Left lung (tissue), 10 donors: Measurements from ENCODE around the gene DUSP16. TPM values are rescaled to one million over a fixed set of nuclear protein-coding genes. Genes with fewer than 3 reads are reported as not detected.
A peak's percentile ranks its signal among the peaks of the same experiment; 100 is the strongest.

Experiments
- ATAC-seq: fragments of 200-7000 bp; cut with Tn5 transposase; one replicate; pipeline ENCODE4 v1.9.1; 2020; ENCODE audit warnings: moderate library complexity
- DNase-seq, 4 donors: peaks; one replicate each; pipeline ENCODE4 v3.0.0-alpha.2; 2013 to 2020
- H3K27ac ChIP-seq, 2 donors: fragments of 200-600 bp; sonication (generic) in 1 of 2; one replicate each; pipeline versions ENCODE4 v1.5.0 to v1.8.0; 2020 to 2021
- H3K27me3 ChIP-seq, 2 donors: fragments of 200-600 bp; sonication (generic) in 1 of 2; one replicate each; pipeline versions ENCODE4 v1.5.0 to v1.8.0; 2020 to 2021
- H3K36me3 ChIP-seq, 2 donors: fragments of 200-600 bp; sonication (generic) in 1 of 2; one replicate each; pipeline versions ENCODE4 v1.5.0 to v1.8.0; 2020 to 2021
- H3K4me1 ChIP-seq, 2 donors: fragments of 200-600 bp; one replicate each; pipeline ENCODE4 v1.8.0; 2021
- H3K4me3 ChIP-seq, 2 donors: fragments of 200-600 bp; sonication (generic) in 1 of 2; one replicate each; pipeline versions ENCODE4 v1.5.0 to v1.8.0; 2020 to 2021; ENCODE audit warnings: mild to moderate bottlenecking in 1 of 2
- H3K9me3 ChIP-seq, 2 donors: fragments of 200-600 bp; sonication (generic) in 1 of 2; one replicate each; pipeline versions ENCODE4 v1.5.0 to v1.8.0; 2020 to 2021
- intact Hi-C, 2 donors: fragments of 100-400 bp; cut with DNase I; formaldehyde crosslinking; loops; one replicate each; pipeline versions ENCODE4 v1.11.2 to v1.14.2; 2022
- polyA plus RNA-seq, 6 donors: library from polyadenylated mRNA; unstranded; fragments of 120-200 nt; gene quantifications; one replicate each; pipeline ENCODE4 v1.2.1, GENCODE V29; 2013; ENCODE audit not compliant: insufficient read length in 6 of 6
- total RNA-seq, 2 donors: library from RNA; stranded (reverse); fragmentation: NEBNext Ultra II Directional; extraction: Animal tissue kit (Norgen Biotek cat#: 25700); gene quantifications; one replicate each; pipeline ENCODE4 v1.2.1, GENCODE V29; 2021
- TF ChIP-seq, protein P1 (sequence below), 2 donors: fragments of 200-600 bp; sonication (generic) in 1 of 2; IDR thresholded peaks; one replicate each; pipeline versions ENCODE4 v1.5.0 to v1.8.0; 2021; ENCODE audit warnings: antibody characterized with exemption in 2 of 2
- donor health status: DM: no; HTN: yes; CAD: no.
- donor health status: DM: no; HTN: no; CAD: no.

The DUSP16 gene
- total and polyA plus RNA-seq, 8 donors: 31.7 to 45.6 (median 35.5) TPM

DNA sequence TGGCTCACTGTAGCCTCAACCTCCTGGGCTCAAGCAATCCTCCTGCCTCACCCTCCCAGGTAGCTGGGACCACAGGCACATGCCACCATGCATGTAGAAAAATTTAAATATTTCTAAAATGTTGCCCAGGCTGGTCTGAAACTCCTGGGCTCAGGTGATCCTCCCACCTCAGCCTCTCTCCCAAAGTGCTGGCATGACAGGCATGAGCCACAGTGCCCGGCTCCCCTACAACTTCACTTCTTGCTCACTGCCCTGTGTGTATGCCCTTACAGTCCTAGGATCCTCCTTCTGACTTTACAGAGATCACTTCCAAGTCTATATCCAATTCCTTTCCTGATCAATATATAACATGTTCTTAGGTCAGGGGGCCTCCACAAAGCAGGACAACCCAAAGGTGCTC lies 25.2 kb upstream of the DUSP16 start:
- TF ChIP-seq, protein P1, sequence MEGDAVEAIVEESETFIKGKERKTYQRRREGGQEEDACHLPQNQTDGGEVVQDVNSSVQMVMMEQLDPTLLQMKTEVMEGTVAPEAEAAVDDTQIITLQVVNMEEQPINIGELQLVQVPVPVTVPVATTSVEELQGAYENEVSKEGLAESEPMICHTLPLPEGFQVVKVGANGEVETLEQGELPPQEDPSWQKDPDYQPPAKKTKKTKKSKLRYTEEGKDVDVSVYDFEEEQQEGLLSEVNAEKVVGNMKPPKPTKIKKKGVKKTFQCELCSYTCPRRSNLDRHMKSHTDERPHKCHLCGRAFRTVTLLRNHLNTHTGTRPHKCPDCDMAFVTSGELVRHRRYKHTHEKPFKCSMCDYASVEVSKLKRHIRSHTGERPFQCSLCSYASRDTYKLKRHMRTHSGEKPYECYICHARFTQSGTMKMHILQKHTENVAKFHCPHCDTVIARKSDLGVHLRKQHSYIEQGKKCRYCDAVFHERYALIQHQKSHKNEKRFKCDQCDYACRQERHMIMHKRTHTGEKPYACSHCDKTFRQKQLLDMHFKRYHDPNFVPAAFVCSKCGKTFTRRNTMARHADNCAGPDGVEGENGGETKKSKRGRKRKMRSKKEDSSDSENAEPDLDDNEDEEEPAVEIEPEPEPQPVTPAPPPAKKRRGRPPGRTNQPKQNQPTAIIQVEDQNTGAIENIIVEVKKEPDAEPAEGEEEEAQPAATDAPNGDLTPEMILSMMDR (IDR thresholded peaks at IDR 0.05): no peak

DNA sequence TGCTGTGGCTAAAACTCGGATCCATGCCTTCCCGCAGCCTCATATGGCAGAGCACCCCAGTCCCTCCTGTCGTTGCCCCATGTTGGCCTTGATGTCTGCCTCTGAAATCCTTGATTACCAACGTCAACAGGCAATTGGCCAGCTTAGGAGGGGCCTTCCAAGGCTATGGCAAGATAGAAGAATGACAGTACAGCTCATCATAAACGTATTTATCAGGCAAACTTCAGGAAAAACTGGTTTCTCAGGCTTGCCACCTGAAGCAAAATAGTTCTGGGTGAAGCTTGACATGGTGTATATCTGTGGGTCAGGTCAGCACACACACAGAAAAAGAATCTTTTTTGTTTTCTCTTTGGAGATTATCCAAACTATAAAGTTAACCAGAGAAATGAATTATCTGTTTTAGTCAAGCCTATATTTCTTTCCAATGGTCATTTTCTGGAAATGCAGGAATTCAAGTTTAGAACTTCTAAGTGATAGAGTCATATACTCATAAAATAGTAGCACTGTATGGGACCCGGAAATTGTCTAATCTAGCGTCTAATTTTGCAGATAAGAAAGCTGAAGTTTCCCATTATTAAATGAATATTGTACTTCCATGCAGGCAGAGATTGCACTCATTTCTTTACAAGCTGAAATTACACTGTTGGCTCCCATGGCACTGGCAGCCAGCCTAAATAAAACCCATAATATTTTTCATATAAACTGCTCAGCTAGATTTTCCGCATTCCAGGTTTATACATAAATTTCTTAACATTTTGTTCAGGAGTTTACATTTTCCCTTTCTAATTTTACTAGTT lies 24.4 kb upstream of the DUSP16 start:
- Histone ChIP-seq H3K36me3 (no peaks in the 10 kb centered on the region), H3K4me3 (no peak overlapping the region), H3K27me3 (no peaks in the 10 kb centered on the region), H3K27ac (no peak overlapping the region), H3K4me1 (peaks cover 0 to 28% of the 10 kb centered on the region in 2 donors), H3K9me3 (no peaks in the 10 kb centered on the region)
- intact Hi-C loops: no loop called here
- ATAC-seq (no peak), DNase-seq (peak in 1 of 4 donors; percentile 16)
- TF ChIP-seq, protein P1 (IDR thresholded peaks at IDR 0.05): no peak

More for the DNA sequence above, 25.2 kb upstream of the DUSP16 start:
- Histone ChIP-seq H3K36me3 (no peaks in the 10 kb centered on the region), H3K27me3 (no peaks in the 10 kb centered on the region), H3K27ac (no peak overlapping the region), H3K4me1 (peaks cover 0 to 20% of the 10 kb centered on the region in 2 donors), H3K4me3 (no peak overlapping the region), H3K9me3 (no peaks in the 10 kb centered on the region)
- ATAC-seq (no peak), DNase-seq (no peak)
- intact Hi-C loops: no loop called here

DNA sequence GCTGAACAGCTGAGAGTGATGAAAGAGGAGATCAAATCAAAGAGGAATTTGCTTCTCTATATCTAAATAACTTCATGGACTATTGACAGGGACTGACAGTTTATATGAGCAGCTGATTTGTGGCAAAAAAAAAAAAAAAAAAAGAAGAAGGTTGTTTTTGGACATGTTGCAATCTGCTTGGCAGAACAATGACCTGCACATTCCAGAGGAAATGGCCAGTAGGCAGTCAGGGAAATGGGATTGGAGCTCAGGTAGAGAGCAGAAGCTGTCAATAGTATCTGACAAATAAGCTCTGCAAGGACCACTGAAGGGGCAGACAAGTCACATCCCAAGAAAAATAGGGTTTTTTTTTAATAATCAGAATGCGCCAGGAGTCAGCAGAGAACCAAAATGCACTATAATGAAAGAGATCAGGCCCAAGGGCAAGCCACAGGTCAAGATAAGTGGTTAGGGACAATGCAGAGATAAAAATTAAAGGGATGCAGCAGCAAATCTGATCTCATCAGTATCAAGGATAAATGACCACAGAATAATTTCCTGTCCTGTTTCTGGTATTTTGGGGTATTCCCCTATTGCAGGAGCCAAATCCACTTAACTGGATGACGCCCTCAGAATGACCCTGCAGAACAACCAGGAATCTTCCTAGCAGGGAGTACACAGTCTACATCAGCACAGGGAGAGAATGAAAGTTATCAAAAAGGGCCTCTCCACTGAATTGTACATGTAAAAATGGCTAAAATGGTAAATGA lies 22.6 kb upstream of the DUSP16 start:
- H3K27ac ChIP-seq: no peak overlapping the region
- no peak overlapping the region for H3K4me3 ChIP-seq
- TF ChIP-seq, protein P1 (IDR thresholded peaks at IDR 0.05): no peak
- H3K4me1 ChIP-seq: peaks cover 0 to 28% of the 10 kb centered on the region in 2 donors
- intact Hi-C loops: no loop called here
- no peak for DNase-seq
- no peaks in the 10 kb centered on the region for H3K9me3 ChIP-seq
- H3K36me3 ChIP-seq: no peaks in the 10 kb centered on the region
- peak; percentile 11 for ATAC-seq
- no peaks in the 10 kb centered on the region for H3K27me3 ChIP-seq

DNA sequence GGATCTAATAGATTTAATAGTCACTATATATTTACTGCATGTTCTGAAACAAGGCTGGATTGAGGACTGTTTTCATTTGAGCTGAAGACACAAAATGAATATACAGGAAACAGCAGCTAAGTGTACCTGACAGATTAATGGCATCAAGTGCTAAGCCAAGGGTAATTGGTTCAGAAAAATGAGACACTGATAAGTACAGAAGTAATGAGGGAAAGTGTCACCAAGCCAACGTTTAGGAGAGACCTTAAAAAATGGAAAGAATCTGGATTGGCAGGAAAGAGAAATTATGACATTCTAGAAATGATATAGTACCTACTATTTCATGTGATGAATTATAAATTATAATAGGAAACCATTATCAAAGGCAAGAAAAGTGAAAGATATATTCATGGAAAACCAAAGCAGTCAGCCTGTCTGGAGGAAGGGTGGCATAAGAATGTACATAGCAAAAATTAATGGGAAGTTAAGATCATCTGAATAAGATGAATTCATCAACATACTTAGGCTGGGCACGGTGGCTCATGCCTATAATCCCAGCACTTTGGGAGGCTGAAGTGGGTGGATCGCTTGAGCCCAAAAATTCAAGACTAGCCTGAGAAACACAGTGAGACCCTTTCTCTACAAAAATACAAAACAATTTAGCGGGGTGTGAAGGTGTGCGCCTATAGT lies 21.0 kb upstream of the DUSP16 start:
- Histone ChIP-seq H3K4me1 (peaks cover 0 to 28% of the 10 kb centered on the region in 2 donors), H3K9me3 (no peaks in the 10 kb centered on the region), H3K27me3 (no peaks in the 10 kb centered on the region), H3K4me3 (no peak overlapping the region), H3K36me3 (no peaks in the 10 kb centered on the region), H3K27ac (peak overlapping the region in 1 of 2 donors; percentile 66)
- TF ChIP-seq, protein P1 (IDR thresholded peaks at IDR 0.05): no peak
- intact Hi-C loops: no loop called here
- DNase-seq (no peak), ATAC-seq (no peak)
